ENCODE results near the gene CATSPER1.

Gene CATSPER1

GRCh38 chr11:66022401-66023185 lies 3.7 kb downstream of the CATSPER1 start:
- DNase-seq (ENCODE audit: low spot score in 2 of 2) = peak; percentile 46 to 88
- Histone ChIP-seq H3K9me3 (no peaks in the 10 kb centered on the region), H3K27me3 (ENCODE audit: low read depth) (no peaks in the 10 kb centered on the region), H3K36me3 (replicated peaks) (no peaks in the 10 kb centered on the region), H3K4me1 (peaks cover 4% of the 10 kb centered on the region; the same call in 1 of the 2 replicates), H3K4me3 (peak overlapping the region; percentile 9; the same call in 1 of the 2 replicates)
- in situ Hi-C loops (cut with MboI; ENCODE audit: low sequenced_read_pairs) = no loop called here

GRCh38 chr11:66020618-66021357 lies 5.5 kb downstream of the CATSPER1 start:
- H3K9me3 ChIP-seq = no peaks in the 10 kb centered on the region
- no peaks in the 10 kb centered on the region for H3K27me3 ChIP-seq (ENCODE audit: low read depth)
- H3K4me1 ChIP-seq = peaks cover 4% of the 10 kb centered on the region; the same call in 1 of the 2 replicates
- no peaks in the 10 kb centered on the region for H3K36me3 ChIP-seq (replicated peaks)
- no peak overlapping the region for H3K4me3 ChIP-seq
- in situ Hi-C loops (cut with MboI; ENCODE audit: low sequenced_read_pairs) = no loop called here
- no peak for DNase-seq (ENCODE audit: low spot score in 2 of 2)

- Histone ChIP-seq H3K4me3 (no peak overlapping the region), H3K4me1 (peaks cover 4% of the 10 kb centered on the region; the same call in 1 of the 2 replicates), H3K27me3 (ENCODE audit: low read depth) (no peaks in the 10 kb centered on the region), H3K9me3 (no peaks in the 10 kb centered on the region), H3K36me3 (replicated peaks) (no peaks in the 10 kb centered on the region)
- in situ Hi-C loops (cut with MboI; ENCODE audit: low sequenced_read_pairs) = no loop called here
- no peak for DNase-seq (ENCODE audit: low spot score in 2 of 2)
Observed at GRCh38 chr11:66020212-66020611, 6.1 kb downstream of the CATSPER1 start.

DNA sequence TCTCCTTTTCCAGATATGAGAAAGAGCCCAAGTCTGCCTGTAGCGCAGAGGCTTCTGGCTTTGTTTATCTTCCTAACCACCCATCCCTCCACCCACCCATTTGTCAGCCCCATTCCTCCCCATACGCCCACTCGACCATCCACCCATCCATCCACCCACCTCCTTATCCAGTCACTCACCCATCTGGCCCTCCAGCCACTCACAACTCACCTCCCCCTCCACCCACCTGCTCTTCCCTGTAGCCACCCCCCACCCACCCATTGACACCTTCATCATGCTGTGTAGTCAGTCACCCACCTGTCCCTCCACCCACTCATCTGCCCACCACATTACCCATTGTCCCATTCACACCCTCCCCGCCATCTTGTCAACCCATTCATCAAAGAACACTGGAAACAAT lies 9.0 kb downstream of the CATSPER1 start:
- peaks cover 2% of the 10 kb centered on the region; the same call in 1 of the 2 replicates for H3K4me1 ChIP-seq
- in situ Hi-C loops (cut with MboI; ENCODE audit: low sequenced_read_pairs) = no loop called here
- DNase-seq (ENCODE audit: low spot score in 2 of 2) = no peak
- H3K36me3 ChIP-seq (replicated peaks) = no peaks in the 10 kb centered on the region
- no peaks in the 10 kb centered on the region for H3K9me3 ChIP-seq
- no peak overlapping the region for H3K4me3 ChIP-seq
- no peaks in the 10 kb centered on the region for H3K27me3 ChIP-seq (ENCODE audit: low read depth)

DNA sequence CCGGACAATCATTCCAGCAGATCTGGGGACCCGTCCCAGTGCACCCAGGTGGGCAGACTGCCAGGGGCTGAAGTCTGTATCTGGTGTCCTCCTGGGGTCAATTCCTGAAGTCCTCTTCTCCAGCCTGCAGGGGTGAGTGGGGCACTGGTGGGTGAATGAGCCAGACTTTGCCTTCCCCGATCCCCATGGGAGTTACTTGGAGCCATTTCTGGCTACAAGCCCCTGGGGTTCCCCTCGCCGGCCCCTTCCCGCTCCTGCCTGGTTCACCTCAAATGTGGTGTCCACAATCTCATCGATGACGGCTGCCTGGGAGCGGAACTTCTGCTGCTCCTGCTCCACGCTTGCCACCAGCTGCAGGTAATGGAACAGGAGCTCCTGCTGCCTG lies 9.5 kb downstream of the CATSPER1 start:
- in situ Hi-C loops (cut with MboI; ENCODE audit: low sequenced_read_pairs) = no loop called here
- H3K9me3 ChIP-seq = no peaks in the 10 kb centered on the region
- H3K4me1 ChIP-seq = no peaks in the 10 kb centered on the region
- no peak overlapping the region for H3K4me3 ChIP-seq
- H3K36me3 ChIP-seq (replicated peaks) = no peaks in the 10 kb centered on the region
- DNase-seq (ENCODE audit: low spot score in 2 of 2) = no peak
- H3K27me3 ChIP-seq (ENCODE audit: low read depth) = no peaks in the 10 kb centered on the region

- in situ Hi-C loops (cut with MboI; ENCODE audit: low sequenced_read_pairs) = no loop called here
- Histone ChIP-seq H3K36me3 (replicated peaks) (no peaks in the 10 kb centered on the region), H3K4me3 (no peak overlapping the region), H3K9me3 (no peaks in the 10 kb centered on the region), H3K4me1 (no peaks in the 10 kb centered on the region), H3K27me3 (ENCODE audit: low read depth) (no peaks in the 10 kb centered on the region)
- no peak for DNase-seq (ENCODE audit: low spot score in 2 of 2)
Observed at GRCh38 chr11:66015936-66016792, 10.1 kb downstream of the CATSPER1 start.

DNA sequence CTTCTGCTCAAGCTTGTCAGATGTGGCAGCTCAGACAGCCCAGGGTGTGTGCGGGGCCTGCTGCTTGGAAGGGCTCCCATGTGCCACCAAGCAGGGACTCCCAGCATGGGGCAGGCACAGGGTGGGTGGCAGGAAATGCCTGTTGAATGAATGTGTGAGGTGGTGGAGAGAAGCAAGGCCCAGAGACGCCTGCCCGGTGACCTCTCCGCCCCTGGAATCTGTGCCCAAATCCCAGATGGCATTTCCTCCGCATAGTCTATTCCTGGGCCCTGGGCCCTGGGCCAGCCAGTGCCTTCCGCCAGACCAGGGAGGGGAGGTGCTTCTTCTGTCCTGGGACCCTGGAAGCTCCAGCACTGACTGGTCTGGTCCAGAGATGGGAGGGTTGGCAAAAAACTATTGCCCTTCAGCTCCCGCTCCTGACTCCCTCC lies 10.8 kb downstream of the CATSPER1 start:
- no peaks in the 10 kb centered on the region for H3K36me3 ChIP-seq (replicated peaks)
- H3K9me3 ChIP-seq = no peaks in the 10 kb centered on the region
- no peaks in the 10 kb centered on the region for H3K4me1 ChIP-seq
- no peak for DNase-seq (ENCODE audit: low spot score in 2 of 2)
- H3K4me3 ChIP-seq = no peak overlapping the region
- in situ Hi-C loops (cut with MboI; ENCODE audit: low sequenced_read_pairs) = no loop called here
- no peaks in the 10 kb centered on the region for H3K27me3 ChIP-seq (ENCODE audit: low read depth)

- in situ Hi-C loops (cut with MboI; ENCODE audit: low sequenced_read_pairs) = no loop called here
- H3K9me3 ChIP-seq = no peaks in the 10 kb centered on the region
- H3K27me3 ChIP-seq (ENCODE audit: low read depth) = no peaks in the 10 kb centered on the region
- DNase-seq (ENCODE audit: low spot score in 2 of 2) = no peak
- H3K4me3 ChIP-seq = no peak overlapping the region
- H3K36me3 ChIP-seq (replicated peaks) = no peaks in the 10 kb centered on the region
- no peaks in the 10 kb centered on the region for H3K4me1 ChIP-seq
Observed at GRCh38 chr11:66014804-66015453, 11.3 kb downstream of the CATSPER1 start.

DNA sequence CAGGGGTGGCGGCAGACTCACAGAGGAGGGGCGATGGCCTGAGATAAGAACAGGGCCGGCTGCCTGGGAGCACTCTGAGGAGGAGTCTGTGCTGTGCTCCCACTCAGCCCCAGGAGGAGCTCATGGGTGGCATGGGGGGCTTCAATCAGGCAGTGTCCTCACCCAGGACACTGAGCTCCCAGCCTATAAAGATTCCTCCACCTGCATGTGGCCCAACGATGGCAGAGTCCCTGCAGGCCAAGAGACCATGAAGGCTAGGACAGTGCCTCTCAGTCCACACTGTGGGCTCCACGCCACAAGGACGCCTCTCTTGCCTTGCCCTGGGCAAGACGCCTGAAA lies 12.5 kb downstream of the CATSPER1 start:
- H3K27me3 ChIP-seq (ENCODE audit: low read depth) = no peaks in the 10 kb centered on the region
- no peaks in the 10 kb centered on the region for H3K36me3 ChIP-seq (replicated peaks)
- in situ Hi-C loops (cut with MboI; ENCODE audit: low sequenced_read_pairs) = no loop called here
- no peaks in the 10 kb centered on the region for H3K4me1 ChIP-seq
- no peak overlapping the region for H3K4me3 ChIP-seq
- no peak for DNase-seq (ENCODE audit: low spot score in 2 of 2)
- no peaks in the 10 kb centered on the region for H3K9me3 ChIP-seq

- no peaks in the 10 kb centered on the region for H3K36me3 ChIP-seq (replicated peaks)
- in situ Hi-C loops (cut with MboI; ENCODE audit: low sequenced_read_pairs) = no loop called here
- no peaks in the 10 kb centered on the region for H3K27me3 ChIP-seq (ENCODE audit: low read depth)
- H3K4me3 ChIP-seq = no peak overlapping the region
- no peaks in the 10 kb centered on the region for H3K9me3 ChIP-seq
- DNase-seq (ENCODE audit: low spot score in 2 of 2) = no peak
- no peaks in the 10 kb centered on the region for H3K4me1 ChIP-seq
Observed at GRCh38 chr11:66012946-66013761, 13.1 kb downstream of the CATSPER1 start.

GRCh38 chr11:66012371-66012945 lies 13.8 kb downstream of the CATSPER1 start:
- H3K4me3 ChIP-seq = no peak overlapping the region
- no peaks in the 10 kb centered on the region for H3K9me3 ChIP-seq
- no peaks in the 10 kb centered on the region for H3K4me1 ChIP-seq
- no peaks in the 10 kb centered on the region for H3K27me3 ChIP-seq (ENCODE audit: low read depth)
- in situ Hi-C loops (cut with MboI; ENCODE audit: low sequenced_read_pairs) = no loop called here
- DNase-seq (ENCODE audit: low spot score in 2 of 2) = no peak
- no peaks in the 10 kb centered on the region for H3K36me3 ChIP-seq (replicated peaks)

DNA sequence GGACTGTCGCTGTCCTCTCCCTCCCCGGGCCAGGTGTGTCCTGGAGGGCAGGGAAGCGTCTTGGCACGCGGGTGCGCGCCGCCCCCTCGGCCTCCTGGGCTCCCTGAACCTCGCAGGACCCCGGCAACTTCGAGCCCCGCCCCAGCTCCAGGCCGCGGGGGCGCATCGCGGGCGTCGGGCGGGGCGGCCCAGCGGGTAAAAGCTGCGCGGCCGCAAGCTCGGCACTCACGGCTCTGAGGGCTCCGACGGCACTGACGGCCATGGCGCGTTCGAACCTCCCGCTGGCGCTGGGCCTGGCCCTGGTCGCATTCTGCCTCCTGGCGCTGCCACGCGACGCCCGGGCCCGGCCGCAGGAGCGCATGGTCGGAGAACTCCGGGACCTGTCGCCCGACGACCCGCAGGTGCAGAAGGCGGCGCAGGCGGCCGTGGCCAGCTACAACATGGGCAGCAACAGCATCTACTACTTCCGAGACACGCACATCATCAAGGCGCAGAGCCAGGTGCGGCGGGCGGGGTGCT lies 14.4 kb downstream of the CATSPER1 start, which contains the start of gene CST6:
Gene CST6 (plus strand): TSS at position 224 of the 519 bp plus-strand sequence. CDS start 37 bp downstream, at position 261.
- Histone ChIP-seq H3K9me3 (no peaks in the 10 kb centered on the region), H3K4me1 (no peaks in the 10 kb centered on the region), H3K36me3 (replicated peaks) (no peaks in the 10 kb centered on the region), H3K4me3 (no peak within 1 kb of the TSS), H3K27me3 (ENCODE audit: low read depth) (no peaks in the 10 kb centered on the region)
- in situ Hi-C loops (cut with MboI; ENCODE audit: low sequenced_read_pairs) = no loop called here
- no peak for DNase-seq (ENCODE audit: low spot score in 2 of 2)
